Fibroblast of villous mesenchyme (primary cell): ENCODE data around the gene EIF3F. TPM values are rescaled to one million over a fixed set of nuclear protein-coding genes. Genes with fewer than 3 reads are reported as not detected.

Source experiments
- DNase-seq: peaks from one replicate; pipeline ENCODE4 v3.0.0-alpha.2; 2010; ENCODE audit warnings: low read depth
- H3K4me3 ChIP-seq: 2 replicates; pipeline ENCODE4 v1.5.1; 2011; ENCODE audit warnings: low read depth, mild to moderate bottlenecking, low read length
- total RNA-seq: library from RNA; depleted of rRNA; stranded (reverse); fragments of >200 nt; gene quantifications from 2 replicates; pipeline ENCODE4 v1.2.3, GENCODE V29; 2012
- TF ChIP-seq, protein P1 (sequence below): IDR thresholded peaks from 2 replicates; pipeline ENCODE4 v1.5.1; 2012; ENCODE audit warnings: low read depth, mild to moderate bottlenecking, low read length; ENCODE audit not compliant: insufficient read depth

EIF3F gene
- total RNA-seq, 1 donor = 182 TPM

DNA sequence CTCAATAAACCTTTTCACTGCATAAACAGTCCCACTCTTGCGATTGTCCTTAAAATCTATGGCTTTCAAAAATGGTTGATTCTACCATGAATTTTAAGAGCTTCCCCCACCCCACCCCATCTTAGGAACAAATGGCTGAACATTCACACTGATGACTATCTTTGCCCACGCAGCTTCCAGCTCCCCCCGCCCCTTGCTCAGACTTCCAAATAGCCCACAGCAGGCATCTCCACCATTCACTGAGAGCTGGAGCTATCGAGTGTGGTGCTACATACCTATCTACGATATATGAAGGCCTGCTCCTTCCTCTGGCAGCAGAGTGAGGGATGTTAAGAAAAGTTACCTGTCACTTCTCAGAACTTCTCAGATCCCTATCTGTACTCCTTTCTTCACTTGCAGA lies 26.7 kb downstream of the EIF3F start:
- no peak for DNase-seq
- TF ChIP-seq, protein P1, sequence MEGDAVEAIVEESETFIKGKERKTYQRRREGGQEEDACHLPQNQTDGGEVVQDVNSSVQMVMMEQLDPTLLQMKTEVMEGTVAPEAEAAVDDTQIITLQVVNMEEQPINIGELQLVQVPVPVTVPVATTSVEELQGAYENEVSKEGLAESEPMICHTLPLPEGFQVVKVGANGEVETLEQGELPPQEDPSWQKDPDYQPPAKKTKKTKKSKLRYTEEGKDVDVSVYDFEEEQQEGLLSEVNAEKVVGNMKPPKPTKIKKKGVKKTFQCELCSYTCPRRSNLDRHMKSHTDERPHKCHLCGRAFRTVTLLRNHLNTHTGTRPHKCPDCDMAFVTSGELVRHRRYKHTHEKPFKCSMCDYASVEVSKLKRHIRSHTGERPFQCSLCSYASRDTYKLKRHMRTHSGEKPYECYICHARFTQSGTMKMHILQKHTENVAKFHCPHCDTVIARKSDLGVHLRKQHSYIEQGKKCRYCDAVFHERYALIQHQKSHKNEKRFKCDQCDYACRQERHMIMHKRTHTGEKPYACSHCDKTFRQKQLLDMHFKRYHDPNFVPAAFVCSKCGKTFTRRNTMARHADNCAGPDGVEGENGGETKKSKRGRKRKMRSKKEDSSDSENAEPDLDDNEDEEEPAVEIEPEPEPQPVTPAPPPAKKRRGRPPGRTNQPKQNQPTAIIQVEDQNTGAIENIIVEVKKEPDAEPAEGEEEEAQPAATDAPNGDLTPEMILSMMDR = no peak
- no peak overlapping the region for H3K4me3 ChIP-seq

GRCh38 chr11:8015753-8016239 lies 28.7 kb downstream of the EIF3F start:
- no peak overlapping the region for H3K4me3 ChIP-seq
- no peak for DNase-seq
- TF ChIP-seq, protein P1 = no peak

- DNase-seq = no peak
- no peak overlapping the region for H3K4me3 ChIP-seq
- TF ChIP-seq, protein P1 = no peak
Observed at GRCh38 chr11:8016440-8016839, 29.3 kb downstream of the EIF3F start.

- TF ChIP-seq, protein P1 = no peak
- no peak for DNase-seq
- H3K4me3 ChIP-seq = no peak overlapping the region
Observed at GRCh38 chr11:8017071-8017470, 29.9 kb downstream of the EIF3F start.

GRCh38 chr11:8017894-8018483 lies 30.9 kb downstream of the EIF3F start:
- DNase-seq = no peak
- TF ChIP-seq, protein P1 = no peak
- no peak overlapping the region for H3K4me3 ChIP-seq

GRCh38 chr11:8018484-8019313 lies 31.6 kb downstream of the EIF3F start:
- TF ChIP-seq, protein P1 = no peak
- H3K4me3 ChIP-seq = peak overlapping the region; percentile 66
- DNase-seq = peak; percentile 62
